HCT116 (cell line): ENCODE measurements around the gene TAC3. TPM values are rescaled to one million over a fixed set of nuclear protein-coding genes. Genes with fewer than 3 reads are reported as not detected.
"Not testable (repeated sequence)": the region's sequence is repeated elsewhere in the genome, so short reads cannot be mapped to it uniquely, and the experiment has no call there.

ENCODE experiments used
- ATAC-seq: fragments of 200-7000 bp; cut with Tn5 transposase; 2 replicates; pipeline ENCODE4 v1.9.1; 2020; ENCODE audit warnings: mild to moderate bottlenecking, moderate library complexity
- BruUV-seq: library from RNA; stranded (reverse); fragments of 400-500 nt; replicated peaks from 2 replicates; lab custom pipeline; 2021; lab: Mats Ljungman, UMichigan
- CTCF ChIA-PET: fragments of 300-600 bp; sonication (Branson Sonifier 250); formaldehyde crosslinking; loops from one replicate; lab custom pipeline; 2021; ENCODE audit warnings: antibody characterized with exemption; lab: Charles Lee
- POLR2A ChIA-PET: fragments of 300-600, 350-600 bp; sonication (Branson Sonifier 250); formaldehyde crosslinking; loops from one replicate; lab custom pipeline; 2021; ENCODE audit warnings: antibody characterized with exemption; lab: Charles Lee
- RAD21 ChIA-PET, 2 experiments: fragments of 300-600 bp; sonication (Branson Sonifier 250); formaldehyde crosslinking; loops; one replicate each; lab custom pipeline; 2023; ENCODE audit warnings: low total read pairs in 2 of 2; ENCODE audit not compliant: uncharacterized antibody in 2 of 2, unreplicated experiment in 2 of 2, low non-redundant PET in 1 of 2; lab: Charles Lee
- DNase-seq: peaks from one replicate; pipeline ENCODE4 v3.0.0-alpha.2; 2010; ENCODE audit warnings: low read depth, low spot score
- H2AFZ ChIP-seq: fragments of 200-600 bp; shearing (Covaris generic), sonication (generic); 2 replicates; pipeline ENCODE4 v1.6.1; 2017; ENCODE audit warnings: low read depth, mixed run types, mixed read lengths, antibody characterized with exemption, low read length; ENCODE audit not compliant: poor library complexity, severe bottlenecking
- H3K27ac ChIP-seq: 2 replicates; pipeline ENCODE4 v1.5.1; 2012; ENCODE audit warnings: low read depth, low read length
- H3K27me3 ChIP-seq: fragments of 200-600 bp; sonication (generic); 2 replicates; pipeline ENCODE4 v1.6.1; 2016; ENCODE audit warnings: mixed run types, low read length, mixed read lengths; ENCODE audit not compliant: insufficient read depth
- H3K36me3 ChIP-seq, 2 experiments: fragments of 200-500 bp in 1 of 2; fragments of 200-600 bp in 1 of 2; sonication (Bioruptor generic) in 1 of 2; sonication (generic) in 1 of 2; 2 replicates each; pipeline versions ENCODE4 v1.5.1 to v1.6.1; 2014 to 2016; ENCODE audit warnings: low read length in 2 of 2, inconsistent platforms in 1 of 2, mixed read lengths in 1 of 2, mixed run types in 1 of 2; ENCODE audit not compliant: insufficient read depth in 2 of 2, control insufficient read depth in 1 of 2
- H3K4me1 ChIP-seq, 2 experiments: fragments of 200-600 bp in 1 of 2; sonication (generic) in 1 of 2; 2 replicates each; pipeline versions ENCODE4 v1.5.1 to v1.6.1; 2012 to 2017; ENCODE audit warnings: low read length in 2 of 2, inconsistent platforms in 1 of 2, mild to moderate bottlenecking in 1 of 2, mixed read lengths in 1 of 2, mixed run types in 1 of 2, moderate library complexity in 1 of 2; ENCODE audit not compliant: insufficient read depth in 2 of 2, control insufficient read depth in 1 of 2
- H3K4me2 ChIP-seq: fragments of 200-600 bp; sonication (generic); 2 replicates; pipeline ENCODE4 v1.6.1; 2017; ENCODE audit warnings: mixed run types, low read length, mixed read lengths
- H3K4me3 ChIP-seq, 2 experiments: fragments of 200-600 bp in 1 of 2; sonication (generic) in 1 of 2; replicated peaks in 1 of 2; 2 replicates each; pipeline ENCODE4 v1.5.1; 2011 to 2016; ENCODE audit warnings: low read length in 2 of 2, control low read depth in 1 of 2, low read depth in 1 of 2, mild to moderate bottlenecking in 1 of 2, mixed read lengths in 1 of 2, mixed run types in 1 of 2
- H3K79me2 ChIP-seq: fragments of 200-600 bp; sonication (generic); 2 replicates; pipeline ENCODE4 v1.6.1; 2017; ENCODE audit warnings: mild to moderate bottlenecking, mixed run types, low read length, moderate library complexity, mixed read lengths; ENCODE audit not compliant: insufficient read depth
- H3K9ac ChIP-seq: fragments of 200-600 bp; sonication (generic); 2 replicates; pipeline ENCODE4 v1.6.1; 2016; ENCODE audit warnings: low read length, mixed read lengths
- H3K9me2 ChIP-seq: fragments of 200-600 bp; sonication (generic), shearing (Covaris generic); 2 replicates; pipeline ENCODE4 v1.6.1; 2017; ENCODE audit warnings: mixed run types, mild to moderate bottlenecking, moderate library complexity; ENCODE audit not compliant: insufficient read depth
- H3K9me3 ChIP-seq, 2 experiments: fragments of 200-500 bp in 1 of 2; fragments of 200-600 bp in 1 of 2; sonication (Bioruptor generic) in 1 of 2; sonication (generic) in 1 of 2; 2 replicates each; pipeline ENCODE4 v1.6.1; 2014 to 2017; ENCODE audit warnings: low read length in 2 of 2, mixed read lengths in 2 of 2, inconsistent platforms in 1 of 2, low read depth in 1 of 2, mild to moderate bottlenecking in 1 of 2, mixed run types in 1 of 2, moderate library complexity in 1 of 2; ENCODE audit not compliant: control insufficient read depth in 1 of 2, insufficient read depth in 1 of 2
- H4K20me1 ChIP-seq: fragments of 200-600 bp; sonication (generic), shearing (Covaris generic); 2 replicates; pipeline ENCODE4 v1.6.1; 2017; ENCODE audit warnings: mixed run types, mild to moderate bottlenecking, moderate library complexity; ENCODE audit not compliant: insufficient read depth
- intact Hi-C: fragments of 100-400 bp; cut with micrococcal nuclease; formaldehyde crosslinking; loops from 2 replicates; pipeline ENCODE4 v1.10.0; 2022
- total RNA-seq: library from RNA; stranded (reverse); gene quantifications from one replicate; pipeline ENCODE4 v1.2.1, GENCODE V29; 2021; ENCODE audit not compliant: unreplicated experiment

Gene TAC3
- total RNA-seq, 1 experiment from 2014 or later, result not detected

- H3K4me2 ChIP-seq, intact Hi-C loops, H3K9ac ChIP-seq, H3K9me2 ChIP-seq, BruUV-seq, H3K4me3 ChIP-seq, DNase-seq, H3K4me1 ChIP-seq, H3K9me3 ChIP-seq, CTCF ChIA-PET, RAD21 ChIA-PET, H3K27me3 ChIP-seq, H3K79me2 ChIP-seq, H2AFZ ChIP-seq, POLR2A ChIA-PET, H3K27ac ChIP-seq, ATAC-seq, H3K36me3 ChIP-seq, H4K20me1 ChIP-seq: not testable (repeated sequence)
Observed at GRCh38 chr12:56977361-56977760, 39.0 kb downstream of the TAC3 start.

GRCh38 chr12:56974224-56974623 lies 42.1 kb downstream of the TAC3 start:
- H3K9me2 ChIP-seq, H3K27me3 ChIP-seq, POLR2A ChIA-PET, H3K4me2 ChIP-seq, intact Hi-C loops, H2AFZ ChIP-seq, H3K9me3 ChIP-seq, H4K20me1 ChIP-seq, H3K4me3 ChIP-seq, RAD21 ChIA-PET, ATAC-seq, H3K9ac ChIP-seq, H3K79me2 ChIP-seq, CTCF ChIA-PET, H3K36me3 ChIP-seq, H3K4me1 ChIP-seq, BruUV-seq, DNase-seq, H3K27ac ChIP-seq: not testable (repeated sequence)

GRCh38 chr12:56968910-56969309 lies 47.4 kb downstream of the TAC3 start:
- ATAC-seq, BruUV-seq, POLR2A ChIA-PET, H3K4me1 ChIP-seq, RAD21 ChIA-PET, DNase-seq, H3K9me3 ChIP-seq, H3K9ac ChIP-seq, H3K27ac ChIP-seq, H3K27me3 ChIP-seq, H3K4me2 ChIP-seq, H3K9me2 ChIP-seq, H3K4me3 ChIP-seq, H3K36me3 ChIP-seq, H2AFZ ChIP-seq, intact Hi-C loops, H3K79me2 ChIP-seq, CTCF ChIA-PET, H4K20me1 ChIP-seq: not testable (repeated sequence)

- H3K9ac ChIP-seq, CTCF ChIA-PET, ATAC-seq, H3K36me3 ChIP-seq, BruUV-seq, H3K27ac ChIP-seq, H3K9me2 ChIP-seq, H3K4me3 ChIP-seq, DNase-seq, H3K4me1 ChIP-seq, H3K9me3 ChIP-seq, H2AFZ ChIP-seq, H3K27me3 ChIP-seq, POLR2A ChIA-PET, intact Hi-C loops, H3K4me2 ChIP-seq, H3K79me2 ChIP-seq, H4K20me1 ChIP-seq, RAD21 ChIA-PET: not testable (repeated sequence)
Observed at GRCh38 chr12:56965997-56966642, 50.2 kb downstream of the TAC3 start.
